OCI-M2 (cell line): ENCODE measurements around the gene TMPRSS12.
"Not testable (repeated sequence)": the region's sequence is repeated elsewhere in the genome, so short reads cannot be mapped to it uniquely, and the experiment has no call there.

Experiments used
- DNase-seq: peaks from one replicate; lab custom pipeline; 2025; ENCODE audit not compliant: unreplicated experiment; lab: John Stamatoyannopoulos, UW

The TMPRSS12 gene

DNA sequence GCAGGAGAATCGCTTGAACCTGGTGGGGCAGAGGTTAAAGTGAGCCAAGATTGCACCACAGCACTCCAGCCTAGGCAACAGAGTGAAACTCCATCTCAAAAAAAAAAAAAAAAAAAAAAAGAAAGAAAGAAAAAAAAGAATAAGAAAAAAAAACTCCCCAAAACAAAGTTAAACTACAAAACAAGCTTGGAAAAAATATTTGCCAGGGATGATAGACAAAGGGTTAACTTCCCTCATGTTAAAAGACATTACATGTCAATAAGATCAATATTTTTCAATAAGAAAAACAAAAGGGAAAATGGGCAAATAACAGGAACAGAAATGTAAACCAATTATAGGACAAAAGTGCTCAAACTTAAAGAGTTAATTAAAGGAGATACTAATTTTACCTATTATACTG lies 83.2 kb downstream of the TMPRSS12 start:
- no peak for DNase-seq

DNA sequence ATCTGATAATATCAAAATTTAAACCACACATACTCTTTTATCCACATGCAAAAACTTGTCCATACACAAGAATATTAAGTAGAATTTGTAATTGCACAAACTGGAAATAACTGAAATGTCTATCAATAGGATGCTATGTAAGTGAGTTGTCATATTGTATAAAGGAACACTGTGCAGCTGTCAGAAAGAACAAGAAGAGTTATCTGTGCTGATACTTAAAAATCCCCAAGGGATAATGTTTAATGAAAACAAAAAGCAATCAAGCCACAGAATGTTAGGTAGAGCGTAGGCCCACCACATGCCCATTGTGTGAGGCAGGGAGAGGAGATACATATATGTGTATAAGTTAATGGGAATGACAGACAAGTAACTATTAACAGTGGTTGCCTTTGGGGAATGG lies 83.7 kb downstream of the TMPRSS12 start:
- no peak for DNase-seq

DNA sequence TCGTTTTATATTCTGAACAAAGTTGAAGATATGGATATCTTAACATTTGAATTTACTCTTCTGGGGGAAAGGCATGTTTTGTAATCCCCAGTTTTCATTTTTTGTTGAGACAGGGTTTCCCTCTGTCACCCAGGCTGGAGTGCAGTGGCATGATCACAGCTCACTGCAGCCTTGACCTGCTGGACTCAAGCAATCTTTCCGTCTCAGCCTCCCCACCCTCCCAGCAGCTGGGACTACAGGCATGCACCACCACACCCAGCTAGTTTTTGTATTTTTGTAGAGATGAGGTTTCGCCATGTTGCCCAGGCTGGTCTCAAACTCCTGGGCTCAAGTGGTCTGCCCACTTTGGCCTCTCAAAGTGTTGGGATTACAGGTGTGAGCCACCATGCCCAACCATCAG lies 84.2 kb downstream of the TMPRSS12 start:
- DNase-seq, result not testable (repeated sequence)

GRCh38 chr12:50927356-50927755 lies 84.6 kb downstream of the TMPRSS12 start:
- DNase-seq, result no peak

- DNase-seq, result no peak
Measured at GRCh38 chr12:50927766-50928224, 85.1 kb downstream of the TMPRSS12 start.

GRCh38 chr12:50928392-50928791 lies 85.7 kb downstream of the TMPRSS12 start:
- DNase-seq, result no peak

DNA sequence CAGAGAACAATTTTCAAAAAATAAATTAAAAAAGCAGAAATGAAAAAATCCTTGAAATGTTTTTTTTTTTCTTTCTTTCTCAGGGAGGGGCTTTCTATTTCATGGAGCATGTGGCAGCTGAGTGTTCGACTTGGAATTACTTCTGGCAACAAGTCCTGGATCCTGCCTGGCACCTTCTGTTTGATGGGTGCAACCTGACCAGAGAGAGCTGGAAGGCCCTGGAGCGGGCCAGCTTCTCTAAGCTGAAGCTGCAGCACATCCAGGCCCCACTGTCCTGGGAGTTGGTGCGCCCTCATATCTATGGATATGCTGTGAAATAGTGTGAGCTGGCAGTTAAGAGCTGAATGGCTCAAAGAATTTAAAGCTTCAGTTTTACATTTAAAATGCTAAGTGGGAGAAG lies 87.1 kb downstream of the TMPRSS12 start:
- no peak for DNase-seq

DNA sequence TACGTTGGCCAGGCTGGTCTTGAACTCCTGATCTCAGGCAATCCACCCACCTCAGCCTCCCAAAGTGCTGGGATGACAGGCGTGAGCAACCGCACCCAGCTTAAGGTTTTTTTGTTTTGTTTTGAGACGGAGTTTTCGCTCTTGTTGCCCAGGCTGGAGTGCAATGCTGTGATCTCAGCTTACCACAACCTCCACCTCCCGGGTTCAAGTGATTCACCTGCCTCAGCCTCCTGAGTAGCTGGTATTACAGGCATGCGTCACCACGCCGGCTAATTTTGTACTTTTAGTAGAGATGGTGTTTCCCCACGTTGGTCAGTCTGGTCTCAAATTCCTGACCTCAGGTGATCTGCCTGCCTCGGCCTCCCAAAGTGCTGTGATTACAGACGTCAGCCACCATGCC lies 87.8 kb downstream of the TMPRSS12 start:
- DNase-seq, result not testable (repeated sequence)

- DNase-seq, result no peak
Measured at GRCh38 chr12:50932787-50933280, 90.1 kb downstream of the TMPRSS12 start.

- DNase-seq, result no peak
Measured at GRCh38 chr12:50933459-50934124, 90.9 kb downstream of the TMPRSS12 start.

GRCh38 chr12:50934371-50934851 lies 91.7 kb downstream of the TMPRSS12 start:
- no peak for DNase-seq

GRCh38 chr12:50934981-50935807 lies 92.5 kb downstream of the TMPRSS12 start:
- DNase-seq, result no peak

DNA sequence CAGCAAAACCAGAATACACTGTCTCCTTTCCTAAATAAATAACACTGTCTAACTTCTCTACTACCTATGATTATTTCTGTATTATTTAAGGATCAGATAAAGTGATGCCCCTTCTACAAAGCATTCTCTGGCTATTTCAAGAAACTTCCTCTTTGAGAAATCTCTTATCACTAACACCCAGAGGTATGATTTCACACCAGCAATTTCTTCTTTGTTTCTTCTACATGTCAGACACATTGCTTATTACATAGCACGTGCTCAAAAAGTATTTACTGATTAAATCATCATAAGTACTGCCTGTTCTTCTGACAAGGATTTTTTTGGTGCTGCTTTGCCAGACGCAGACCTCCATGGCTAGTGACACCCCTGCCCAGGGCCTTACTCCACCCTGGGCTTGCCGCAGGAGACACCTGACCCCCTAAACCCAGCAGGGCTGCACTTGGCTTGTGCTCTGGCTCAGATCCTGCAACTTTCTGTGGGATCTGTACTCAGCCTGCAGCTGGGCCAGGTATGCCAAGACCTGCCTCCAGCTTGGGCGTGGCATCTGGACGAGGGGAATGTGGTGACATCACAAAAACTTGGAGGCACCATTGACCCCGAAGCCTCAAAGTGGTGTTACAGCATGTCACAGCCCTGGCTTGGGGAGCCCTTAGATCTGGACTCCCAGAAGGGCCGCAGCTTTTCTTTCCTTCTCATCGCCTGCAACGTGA lies 94.2 kb downstream of the TMPRSS12 start:
- no peak for DNase-seq
